GM12892 (cell line): Measurements from ENCODE around the gene LRPPRC.

ENCODE experiments used
- POLR2A ChIP-seq: IDR thresholded peaks from 2 replicates; pipeline ENCODE4 v1.6.1; 2011; ENCODE audit warnings: low read depth, low read length, control low read depth
- POLR2AphosphoS5 ChIP-seq: IDR thresholded peaks from 2 replicates; pipeline ENCODE4 v1.6.1; 2011; ENCODE audit warnings: low read depth, low read length, control low read depth

GRCh38 chr2:43960921-43961320, 34.9 kb downstream of the LRPPRC start:
- TF ChIP-seq POLR2A (no peak), POLR2AphosphoS5 (no peak)
